Measurements from ENCODE around the gene TMC3. TPM values are rescaled to one million over a fixed set of nuclear protein-coding genes. Genes with fewer than 3 reads are reported as not detected.

Gene TMC3
- total and polyA plus RNA-seq, 2 donors from 2014 or later: not detected

GRCh38 chr15:81288040-81288439 lies 86.0 kb downstream of the TMC3 start:
- no peaks in the 10 kb centered on the region for H3K9me3 ChIP-seq (ENCODE audit: control insufficient read depth in 2 of 3, insufficient read depth in 1 of 3, low read length in 3 of 3)
- no peak overlapping the region for H3K4me3 ChIP-seq (ENCODE audit: low read length in 3 of 3)
- intact Hi-C loops (cut with DNase I): loop anchor here (10.0 kb wide), 1 partner anchor 47 kb away; no protein-coding TSS in a partner anchor
- no peak overlapping the region for H3K9ac ChIP-seq (ENCODE audit: low read length in 3 of 3)
- peaks cover 0 to 2% (median 0%) of the 10 kb centered on the region in 3 donors for H3K4me1 ChIP-seq (ENCODE audit: control insufficient read depth in 2 of 3, insufficient read depth in 2 of 3, low read depth in 1 of 3, low read length in 3 of 3)
- TF ChIP-seq CTCF (IDR thresholded peaks at IDR 0.05; ENCODE audit: borderline replicate concordance, extremely low read depth, insufficient read depth): no peak
- no peaks in the 10 kb centered on the region for H3K27me3 ChIP-seq (ENCODE audit: control insufficient read depth, insufficient read depth, low read length)
- no peak for FAIRE-seq
- DNase-seq: no peak
- no peaks in the 10 kb centered on the region for H3K36me3 ChIP-seq (ENCODE audit: control insufficient read depth in 2 of 3, insufficient read depth in 3 of 3, low read length in 3 of 3)
- H3K27ac ChIP-seq (ENCODE audit: low read depth in 2 of 2, low read length in 2 of 2): no peak overlapping the region

GRCh38 chr15:81286621-81287121 lies 87.3 kb downstream of the TMC3 start:
- Histone ChIP-seq H3K4me1 (ENCODE audit: control insufficient read depth in 2 of 3, insufficient read depth in 2 of 3, low read depth in 1 of 3, low read length in 3 of 3) (peaks cover 0 to 2% (median 0%) of the 10 kb centered on the region in 3 donors), H3K27ac (ENCODE audit: low read depth in 2 of 2, low read length in 2 of 2) (no peak overlapping the region), H3K9ac (ENCODE audit: low read length in 3 of 3) (no peak overlapping the region), H3K27me3 (ENCODE audit: control insufficient read depth, insufficient read depth, low read length) (no peaks in the 10 kb centered on the region), H3K4me3 (ENCODE audit: low read length in 3 of 3) (no peak overlapping the region), H3K9me3 (ENCODE audit: control insufficient read depth in 2 of 3, insufficient read depth in 1 of 3, low read length in 3 of 3) (no peaks in the 10 kb centered on the region), H3K36me3 (ENCODE audit: control insufficient read depth in 2 of 3, insufficient read depth in 3 of 3, low read length in 3 of 3) (no peaks in the 10 kb centered on the region)
- FAIRE-seq (no peak), DNase-seq (no peak)
- intact Hi-C loops (cut with DNase I): loop anchor here (10.0 kb wide), 1 partner anchor 48 kb away; no protein-coding TSS in a partner anchor
- TF ChIP-seq CTCF (IDR thresholded peaks at IDR 0.05; ENCODE audit: borderline replicate concordance, extremely low read depth, insufficient read depth): no peak

GRCh38 chr15:81285461-81285860 lies 88.6 kb downstream of the TMC3 start:
- DNase-seq (no peak), FAIRE-seq (no peak)
- intact Hi-C loops (cut with DNase I): loop anchor here (10.0 kb wide), 1 partner anchor 49 kb away; no protein-coding TSS in a partner anchor
- H3K27ac ChIP-seq (ENCODE audit: low read depth in 2 of 2, low read length in 2 of 2): no peak overlapping the region
- H3K4me3 ChIP-seq (ENCODE audit: low read length in 3 of 3): no peak overlapping the region
- no peaks in the 10 kb centered on the region for H3K27me3 ChIP-seq (ENCODE audit: control insufficient read depth, insufficient read depth, low read length)
- H3K9me3 ChIP-seq (ENCODE audit: control insufficient read depth in 2 of 3, insufficient read depth in 1 of 3, low read length in 3 of 3): no peaks in the 10 kb centered on the region
- peaks cover 0 to 2% (median 0%) of the 10 kb centered on the region in 3 donors for H3K4me1 ChIP-seq (ENCODE audit: control insufficient read depth in 2 of 3, insufficient read depth in 2 of 3, low read depth in 1 of 3, low read length in 3 of 3)
- H3K9ac ChIP-seq (ENCODE audit: low read length in 3 of 3): no peak overlapping the region
- H3K36me3 ChIP-seq (ENCODE audit: control insufficient read depth in 2 of 3, insufficient read depth in 3 of 3, low read length in 3 of 3): no peaks in the 10 kb centered on the region
- no peak for TF ChIP-seq CTCF (IDR thresholded peaks at IDR 0.05; ENCODE audit: borderline replicate concordance, extremely low read depth, insufficient read depth)
